ENCODE data around the gene HOXD1. TPM values are rescaled to one million over a fixed set of nuclear protein-coding genes. Genes with fewer than 3 reads are reported as not detected.

HOXD1 gene
- total RNA-seq, 1 experiment from 2014 or later = not detected

DNA sequence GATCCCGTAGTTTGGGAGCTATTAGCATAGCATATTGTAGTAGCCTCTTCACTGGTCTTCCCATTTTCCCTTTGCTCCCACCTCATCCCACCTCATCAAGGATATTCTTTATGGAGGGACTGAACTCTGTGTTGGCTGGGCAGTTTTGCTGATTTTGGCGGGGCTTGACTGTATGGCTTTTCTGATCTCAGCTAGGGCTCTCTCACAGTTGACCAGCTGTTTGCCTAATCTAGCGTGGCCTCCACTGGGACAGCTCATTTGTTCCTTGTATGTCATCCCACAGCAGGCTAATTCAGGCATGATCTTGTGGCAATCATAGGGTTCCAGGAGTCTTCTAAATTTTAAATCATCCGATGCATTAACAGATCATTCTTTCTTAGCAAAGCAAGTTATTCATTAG, 50.6 kb downstream of the HOXD1 start:
- no peak overlapping the region for H2AFZ ChIP-seq
- TF ChIP-seq EZH2 (IDR thresholded peaks at IDR 0.05; ENCODE audit: low read depth) = no peak
- TF ChIP-seq, protein P1, sequence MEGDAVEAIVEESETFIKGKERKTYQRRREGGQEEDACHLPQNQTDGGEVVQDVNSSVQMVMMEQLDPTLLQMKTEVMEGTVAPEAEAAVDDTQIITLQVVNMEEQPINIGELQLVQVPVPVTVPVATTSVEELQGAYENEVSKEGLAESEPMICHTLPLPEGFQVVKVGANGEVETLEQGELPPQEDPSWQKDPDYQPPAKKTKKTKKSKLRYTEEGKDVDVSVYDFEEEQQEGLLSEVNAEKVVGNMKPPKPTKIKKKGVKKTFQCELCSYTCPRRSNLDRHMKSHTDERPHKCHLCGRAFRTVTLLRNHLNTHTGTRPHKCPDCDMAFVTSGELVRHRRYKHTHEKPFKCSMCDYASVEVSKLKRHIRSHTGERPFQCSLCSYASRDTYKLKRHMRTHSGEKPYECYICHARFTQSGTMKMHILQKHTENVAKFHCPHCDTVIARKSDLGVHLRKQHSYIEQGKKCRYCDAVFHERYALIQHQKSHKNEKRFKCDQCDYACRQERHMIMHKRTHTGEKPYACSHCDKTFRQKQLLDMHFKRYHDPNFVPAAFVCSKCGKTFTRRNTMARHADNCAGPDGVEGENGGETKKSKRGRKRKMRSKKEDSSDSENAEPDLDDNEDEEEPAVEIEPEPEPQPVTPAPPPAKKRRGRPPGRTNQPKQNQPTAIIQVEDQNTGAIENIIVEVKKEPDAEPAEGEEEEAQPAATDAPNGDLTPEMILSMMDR (conservative IDR thresholded peaks at IDR 0.05) = no peak
- H3K9me2 ChIP-seq (ENCODE audit: insufficient read depth) = no peaks in the 10 kb centered on the region
- no peaks in the 10 kb centered on the region for H3K9me3 ChIP-seq (ENCODE audit: insufficient read depth, low read depth)
- H3K4me1 ChIP-seq (replicated peaks; ENCODE audit: insufficient read depth) = no peaks in the 10 kb centered on the region
- H3K79me2 ChIP-seq (ENCODE audit: low read depth) = no peaks in the 10 kb centered on the region
- peaks cover 24% of the 10 kb centered on the region for H3K27me3 ChIP-seq (ENCODE audit: insufficient read depth, low read depth)
- H3K36me3 ChIP-seq (ENCODE audit: low read depth) = no peaks in the 10 kb centered on the region
- BruUV-seq (replicated peaks) = no TSS peak
- POLR2A ChIA-PET (ENCODE audit: unreplicated experiment) = no interaction called here
- intact Hi-C loops (cut with micrococcal nuclease; ENCODE audit: unreplicated experiment) = no loop called here
- no peak overlapping the region for H3K4me2 ChIP-seq
- no peak overlapping the region for H3K27ac ChIP-seq
- DNase-seq = no peak
- no peaks in the 10 kb centered on the region for H3F3A ChIP-seq (ENCODE audit: insufficient read depth, low read depth)
- no peaks in the 10 kb centered on the region for H4K20me1 ChIP-seq (ENCODE audit: insufficient read depth)
- H3K4me3 ChIP-seq = no peak overlapping the region
- CTCF ChIA-PET = interaction anchor here (0.6 kb wide), 1 partner anchor 268 kb away, joined by 8 read pairs; no protein-coding TSS in a partner anchor

DNA sequence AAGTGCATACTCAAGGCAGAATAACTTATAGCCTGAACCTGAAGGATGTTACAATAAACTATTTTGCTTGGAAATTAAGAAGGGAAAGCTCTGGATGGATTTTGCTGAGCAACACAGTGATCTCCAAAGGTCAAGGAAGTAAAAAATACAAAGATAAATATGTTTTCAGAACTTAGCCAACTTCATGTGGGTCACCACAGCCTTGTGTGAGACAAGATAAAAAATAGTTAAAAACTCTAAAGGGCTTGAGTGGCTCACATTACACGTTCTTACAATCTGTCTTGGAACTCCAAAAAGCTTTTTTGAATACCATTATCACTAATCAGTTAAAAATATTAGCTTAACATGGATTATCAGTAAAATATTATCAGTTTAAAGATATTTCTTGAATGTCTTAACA, 51.8 kb downstream of the HOXD1 start:
- CTCF ChIA-PET = no interaction called here
- POLR2A ChIA-PET (ENCODE audit: unreplicated experiment) = no interaction called here

More for the DNA sequence above, 51.8 kb downstream of the HOXD1 start:
- no TSS peak for BruUV-seq (replicated peaks)
- no peak for DNase-seq
- Histone ChIP-seq H3K4me2 (no peak overlapping the region), H3K4me1 (replicated peaks; ENCODE audit: insufficient read depth) (no peaks in the 10 kb centered on the region), H2AFZ (no peak overlapping the region), H3K4me3 (no peak overlapping the region), H3K36me3 (ENCODE audit: low read depth) (no peaks in the 10 kb centered on the region), H3K27ac (no peak overlapping the region), H3K27me3 (ENCODE audit: insufficient read depth, low read depth) (peaks cover 30% of the 10 kb centered on the region), H3K79me2 (ENCODE audit: low read depth) (no peaks in the 10 kb centered on the region), H3K9me2 (ENCODE audit: insufficient read depth) (no peaks in the 10 kb centered on the region), H3F3A (ENCODE audit: insufficient read depth, low read depth) (no peaks in the 10 kb centered on the region), H3K9me3 (ENCODE audit: insufficient read depth, low read depth) (no peaks in the 10 kb centered on the region), H4K20me1 (ENCODE audit: insufficient read depth) (no peaks in the 10 kb centered on the region)
- TF ChIP-seq, protein P1 (conservative IDR thresholded peaks at IDR 0.05) = no peak
- no peak for TF ChIP-seq EZH2 (IDR thresholded peaks at IDR 0.05; ENCODE audit: low read depth)
- intact Hi-C loops (cut with micrococcal nuclease; ENCODE audit: unreplicated experiment) = no loop called here

Small RNAs within 50 kb of the gene (microRNA-seq; reads per million reads assigned to microRNA genes)
- 118 reads per million, percentile 53 among the genes with 10 or more reads in this experiment for gene MIR10B (ENCODE audit: borderline number of aligned reads, borderline replicate concordance)

Other genes with a start within 250 kb of the HOXD1 start
- 24.8 and 43.8 TPM in 2 replicates for gene LNPK, start 186.4 kb upstream of the HOXD1 start, total RNA-seq (2021)
- gene EVX2, start 104.7 kb upstream of the HOXD1 start, total RNA-seq (2021) = not detected in 2 replicates
- gene HOXD13, start 95.9 kb upstream of the HOXD1 start, total RNA-seq (2021) = not detected in 2 replicates
- gene HOXD12, start 88.9 kb upstream of the HOXD1 start, total RNA-seq (2021) = not detected in 2 replicates
- gene HOXD11, start 81.4 kb upstream of the HOXD1 start, total RNA-seq (2021) = not detected in 2 replicates
- not detected in 2 replicates for gene HOXD10, start 71.9 kb upstream of the HOXD1 start, total RNA-seq (2021)
- gene HOXD9, start 65.9 kb upstream of the HOXD1 start, total RNA-seq (2021) = not detected in 2 replicates
- gene HOXD8, start 59.0 kb upstream of the HOXD1 start, total RNA-seq (2021) = 0.39 and 0.50 TPM in 2 replicates
- not detected in 2 replicates for gene HOXD4, start 37.1 kb upstream of the HOXD1 start, total RNA-seq (2021)
- gene HOXD3, start 31.4 kb upstream of the HOXD1 start, total RNA-seq (2021) = not detected in 2 replicates
- 48.5 and 53.9 TPM in 2 replicates for gene MTX2, start 80.8 kb downstream of the HOXD1 start, total RNA-seq (2021)